GM12878 (cell line): ENCODE results near the gene KLHL35. TPM values are rescaled to one million over a fixed set of nuclear protein-coding genes. Genes with fewer than 3 reads are reported as not detected.

Experiments
- ATAC-seq: fragments of 200-7000 bp; cut with Tn5 transposase; 3 replicates; pipeline ENCODE4 v1.9.1; 2020; ENCODE audit warnings: mild to moderate bottlenecking, moderate library complexity
- BruUV-seq: library from RNA; stranded (reverse); fragments of 400-500 nt; replicated peaks from 2 replicates; lab custom pipeline; 2021; lab: Mats Ljungman, UMichigan
- CTCF ChIA-PET: fragments of 300-600 bp; sonication (Branson Sonifier 250); formaldehyde crosslinking; extraction: SDS; loops from one replicate; lab custom pipeline; 2021; ENCODE audit warnings: inconsistent platforms; lab: Yijun Ruan, JAX
- POLR2A ChIA-PET: fragments of 350-600 bp; formaldehyde crosslinking; extraction: SDS; loops from one replicate; lab custom pipeline; 2021; ENCODE audit warnings: inconsistent platforms; lab: Charles Lee
- RAD21 ChIA-PET: fragments of 300-600 bp; sonication (Branson Sonifier 250); formaldehyde crosslinking; loops from one replicate; lab custom pipeline; 2023; ENCODE audit warnings: antibody characterized with exemption; ENCODE audit not compliant: unreplicated experiment; lab: Charles Lee
- SMC1A ChIA-PET: fragments of 300-600 bp; sonication (Branson Sonifier 250); formaldehyde crosslinking; loops from one replicate; lab custom pipeline; 2023; ENCODE audit not compliant: unreplicated experiment, uncharacterized antibody; lab: Charles Lee
- DNase-seq: peaks from one replicate; pipeline ENCODE4 v3.0.0-alpha.2; 2011; ENCODE audit warnings: low read depth, low spot score
- FAIRE-seq: peaks from 3 replicates; lab custom pipeline; 2011; peaks lifted over from hg19 to GRCh38; lab: Jason Lieb, UNC
- H2AFZ ChIP-seq: 2 replicates; pipeline ENCODE4 v1.6.0; 2011; ENCODE audit warnings: low read depth, low read length, control low read depth; ENCODE audit not compliant: control insufficient read depth
- H3K27ac ChIP-seq: 2 replicates; pipeline ENCODE4 v1.5.1; 2011; ENCODE audit warnings: control low read depth; ENCODE audit not compliant: control insufficient read depth, insufficient read depth
- H3K27me3 ChIP-seq, 2 experiments: replicated peaks in 1 of 2; 2 replicates each; pipeline versions ENCODE4 v1.6.0 to v1.6.1; 2011; ENCODE audit warnings: low read length in 1 of 2; ENCODE audit not compliant: control insufficient read depth in 2 of 2, insufficient read depth in 2 of 2
- H3K36me3 ChIP-seq, 2 experiments: 2 replicates each; pipeline ENCODE4 v1.5.1; 2011; ENCODE audit warnings: low read length in 1 of 2; ENCODE audit not compliant: control insufficient read depth in 2 of 2, insufficient read depth in 2 of 2
- H3K4me1 ChIP-seq: 2 replicates; pipeline ENCODE4 v1.6.1; 2011; ENCODE audit warnings: mild to moderate bottlenecking, low read length, moderate library complexity, mixed read lengths; ENCODE audit not compliant: control insufficient read depth, insufficient read depth
- H3K4me2 ChIP-seq: 2 replicates; pipeline ENCODE4 v1.6.0; 2011; ENCODE audit warnings: control low read depth; ENCODE audit not compliant: control insufficient read depth, insufficient read depth
- H3K4me3 ChIP-seq: fragments of 200-600 bp; sonication (generic); 2 replicates; pipeline ENCODE4 v1.5.1; 2016
- H3K79me2 ChIP-seq: 2 replicates; pipeline ENCODE4 v1.6.0; 2011; ENCODE audit warnings: low read length; ENCODE audit not compliant: control insufficient read depth, insufficient read depth
- H3K9ac ChIP-seq: 2 replicates; pipeline ENCODE4 v1.8.0; 2011; ENCODE audit warnings: low read length, control low read depth, mixed read lengths; ENCODE audit not compliant: control insufficient read depth, insufficient read depth
- H3K9me3 ChIP-seq: replicated peaks from 3 replicates; pipeline ENCODE4 v1.5.1; 2011; ENCODE audit warnings: mild to moderate bottlenecking, low read length; ENCODE audit not compliant: control insufficient read depth, insufficient read depth
- H4K20me1 ChIP-seq: 2 replicates; pipeline ENCODE4 v1.6.0; 2011; ENCODE audit not compliant: control insufficient read depth, insufficient read depth
- ATF7 ChIP-seq: fragments of 450-650 bp; IDR thresholded peaks from 2 replicates; pipeline ENCODE4 v1.6.1; 2016; ENCODE audit warnings: low read depth, mild to moderate bottlenecking
- EP300 ChIP-seq, 2 experiments: fragments of 150-350 bp in 1 of 2; IDR thresholded peaks; 2 replicates each; pipeline ENCODE4 v1.6.1; 2011 to 2012; ENCODE audit warnings: low read depth in 2 of 2, low read length in 2 of 2, borderline replicate concordance in 1 of 2, improper control_type of control experiment in 1 of 2, inconsistent platforms in 1 of 2; ENCODE audit not compliant: control insufficient read depth in 1 of 2
- KDM1A ChIP-seq: fragments of 200-600 bp; sonication (generic); IDR thresholded peaks from 2 replicates; pipeline ENCODE4 v1.6.1; 2016; ENCODE audit warnings: borderline replicate concordance
- WGBS: methylation state at CpG from one replicate; pipeline ENCODE4 v1.1.6; 2016; ENCODE audit warnings: low lambda C conversion rate; ENCODE audit not compliant: insufficient replicate concordance, insufficient coverage; ENCODE audit errors: missing lambda C conversion rate; 5-methylcytosine and 5-hydroxymethylcytosine counted together
- in situ Hi-C: fragments of 300-500 bp; cut with MboI; formaldehyde crosslinking; loops from 9 replicates; pipeline ENCODE4 v1.14.3; 2018; ENCODE audit warnings: mixed read lengths
- intact Hi-C: fragments of 100-400 bp; cut with micrococcal nuclease; formaldehyde crosslinking; loops from one replicate; pipeline ENCODE4 v1.14.2; 2022; ENCODE audit not compliant: unreplicated experiment
- polyA plus RNA-seq, 11 experiments: library from polyadenylated mRNA; depleted of rRNA in 4 of 11; unstranded in 6 of 11; stranded (reverse) in 5 of 11; fragments of >200 nt; fragmentation: Nextera tagmentation in 4 of 11; fragmentation: Illumina TruSeq in 1 of 11; extraction: Ambion mirVana in 4 of 11; extraction: Trizol in 1 of 11; gene quantifications; 1 replicate in 1 of 11; 2 replicates in 10 of 11; pipeline versions ENCODE4 v1.2.1 to v1.2.3, GENCODE V29; 2011 to 2016; ENCODE audit warnings: inconsistent platforms in 2 of 11, missing spikeins in 2 of 11, low read depth in 1 of 11
- total RNA-seq, 4 experiments: library from RNA; depleted of rRNA in 3 of 4; stranded (reverse); fragments of >200 nt in 3 of 4; fragmentation: Illumina TruSeq in 1 of 4; extraction: Trizol in 1 of 4; gene quantifications; 2 replicates each; pipeline versions ENCODE4 v1.2.1 to v1.2.3, GENCODE V29; 2013 to 2021
- TF ChIP-seq, protein P1 (sequence below): fragments of 450-650 bp; IDR thresholded peaks from 2 replicates; pipeline ENCODE4 v1.6.1; 2018; ENCODE audit warnings: borderline replicate concordance, mild to moderate bottlenecking; ENCODE audit not compliant: partially characterized antibody

KLHL35 gene
- total and polyA plus RNA-seq, 10 of the 15 experiments (the other 5 are each of a cell fraction or from before 2014, with no cell fraction given) = 0.04 to 0.34 (median 0.13) TPM; not detected in 1

DNA sequence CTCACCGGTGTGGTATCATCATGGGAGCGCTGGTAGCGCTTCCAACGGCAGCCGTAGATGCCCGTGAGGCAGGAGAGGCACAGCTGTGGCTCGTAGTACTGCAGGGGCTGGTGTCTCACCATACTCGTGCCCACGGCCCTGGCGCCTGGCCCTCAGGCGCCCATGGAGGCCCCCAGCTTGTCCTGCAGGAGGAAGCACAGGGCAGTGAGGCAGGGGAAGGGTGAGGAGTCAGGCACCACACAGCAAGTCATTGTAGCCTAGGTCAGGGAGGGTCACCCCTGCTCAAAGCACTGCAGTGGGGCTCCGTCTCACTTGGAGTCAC is 44.6 kb upstream of the KLHL35 start:
- SMC1A ChIA-PET = interaction anchor here (1.6 kb wide), 1 partner anchor 89 kb away, joined by 3 read pairs; no protein-coding TSS in a partner anchor
- Histone ChIP-seq H3K4me1 (peaks cover 20% of the 10 kb centered on the region), H2AFZ (no peak overlapping the region), H3K36me3 (no peaks in the 10 kb centered on the region; a peak in 1 of 4 replicates), H3K9me3 (no peaks in the 10 kb centered on the region), H3K79me2 (no peaks in the 10 kb centered on the region), H3K4me2 (no peak overlapping the region), H3K27me3 (no peaks in the 10 kb centered on the region), H3K4me3 (no peak overlapping the region), H3K9ac (no peak overlapping the region), H3K27ac (no peak overlapping the region), H4K20me1 (no peaks in the 10 kb centered on the region)
- in situ Hi-C loops = no loop called here
- POLR2A ChIA-PET = no interaction called here
- intact Hi-C loops = no loop called here
- TF ChIP-seq, protein P1, sequence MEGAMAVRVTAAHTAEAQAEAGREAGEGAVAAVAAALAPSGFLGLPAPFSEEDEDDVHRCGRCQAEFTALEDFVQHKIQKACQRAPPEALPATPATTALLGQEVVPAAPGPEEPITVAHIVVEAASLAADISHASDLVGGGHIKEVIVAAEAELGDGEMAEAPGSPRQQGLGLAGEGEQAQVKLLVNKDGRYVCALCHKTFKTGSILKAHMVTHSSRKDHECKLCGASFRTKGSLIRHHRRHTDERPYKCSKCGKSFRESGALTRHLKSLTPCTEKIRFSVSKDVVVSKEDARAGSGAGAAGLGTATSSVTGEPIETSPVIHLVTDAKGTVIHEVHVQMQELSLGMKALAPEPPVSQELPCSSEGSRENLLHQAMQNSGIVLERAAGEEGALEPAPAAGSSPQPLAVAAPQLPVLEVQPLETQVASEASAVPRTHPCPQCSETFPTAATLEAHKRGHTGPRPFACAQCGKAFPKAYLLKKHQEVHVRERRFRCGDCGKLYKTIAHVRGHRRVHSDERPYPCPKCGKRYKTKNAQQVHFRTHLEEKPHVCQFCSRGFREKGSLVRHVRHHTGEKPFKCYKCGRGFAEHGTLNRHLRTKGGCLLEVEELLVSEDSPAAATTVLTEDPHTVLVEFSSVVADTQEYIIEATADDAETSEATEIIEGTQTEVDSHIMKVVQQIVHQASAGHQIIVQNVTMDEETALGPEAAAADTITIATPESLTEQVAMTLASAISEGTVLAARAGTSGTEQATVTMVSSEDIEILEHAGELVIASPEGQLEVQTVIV = no peak
- TF ChIP-seq EP300 (IDR thresholded peaks at IDR 0.05; ENCODE audit: borderline replicate concordance in 1 of 2, control insufficient read depth in 1 of 2, low read depth in 2 of 2, low read length in 2 of 2) (no peak), ATF7 (no peak), KDM1A (no peak)
- ATAC-seq (no peak), FAIRE-seq (no peak), DNase-seq (no peak)
- CTCF ChIA-PET = interaction anchor here (1.2 kb wide), 1 partner anchor 45 kb away, joined by 3 read pairs; no protein-coding TSS in a partner anchor
- RAD21 ChIA-PET = no interaction called here
- 78% methylated on average over 11 of the region's 12 CpGs for WGBS
- BruUV-seq = no TSS peak
